ENCODE measurements around the gene CERS6.
"Not testable (repeated sequence)": the region's sequence is repeated elsewhere in the genome, so short reads cannot be mapped to it uniquely, and the experiment has no call there.

CERS6 gene, protein sequence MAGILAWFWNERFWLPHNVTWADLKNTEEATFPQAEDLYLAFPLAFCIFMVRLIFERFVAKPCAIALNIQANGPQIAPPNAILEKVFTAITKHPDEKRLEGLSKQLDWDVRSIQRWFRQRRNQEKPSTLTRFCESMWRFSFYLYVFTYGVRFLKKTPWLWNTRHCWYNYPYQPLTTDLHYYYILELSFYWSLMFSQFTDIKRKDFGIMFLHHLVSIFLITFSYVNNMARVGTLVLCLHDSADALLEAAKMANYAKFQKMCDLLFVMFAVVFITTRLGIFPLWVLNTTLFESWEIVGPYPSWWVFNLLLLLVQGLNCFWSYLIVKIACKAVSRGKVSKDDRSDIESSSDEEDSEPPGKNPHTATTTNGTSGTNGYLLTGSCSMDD
- total RNA-seq: 16.1 to 38.9 (median 24.0) reads per million in 4 donors

DNA sequence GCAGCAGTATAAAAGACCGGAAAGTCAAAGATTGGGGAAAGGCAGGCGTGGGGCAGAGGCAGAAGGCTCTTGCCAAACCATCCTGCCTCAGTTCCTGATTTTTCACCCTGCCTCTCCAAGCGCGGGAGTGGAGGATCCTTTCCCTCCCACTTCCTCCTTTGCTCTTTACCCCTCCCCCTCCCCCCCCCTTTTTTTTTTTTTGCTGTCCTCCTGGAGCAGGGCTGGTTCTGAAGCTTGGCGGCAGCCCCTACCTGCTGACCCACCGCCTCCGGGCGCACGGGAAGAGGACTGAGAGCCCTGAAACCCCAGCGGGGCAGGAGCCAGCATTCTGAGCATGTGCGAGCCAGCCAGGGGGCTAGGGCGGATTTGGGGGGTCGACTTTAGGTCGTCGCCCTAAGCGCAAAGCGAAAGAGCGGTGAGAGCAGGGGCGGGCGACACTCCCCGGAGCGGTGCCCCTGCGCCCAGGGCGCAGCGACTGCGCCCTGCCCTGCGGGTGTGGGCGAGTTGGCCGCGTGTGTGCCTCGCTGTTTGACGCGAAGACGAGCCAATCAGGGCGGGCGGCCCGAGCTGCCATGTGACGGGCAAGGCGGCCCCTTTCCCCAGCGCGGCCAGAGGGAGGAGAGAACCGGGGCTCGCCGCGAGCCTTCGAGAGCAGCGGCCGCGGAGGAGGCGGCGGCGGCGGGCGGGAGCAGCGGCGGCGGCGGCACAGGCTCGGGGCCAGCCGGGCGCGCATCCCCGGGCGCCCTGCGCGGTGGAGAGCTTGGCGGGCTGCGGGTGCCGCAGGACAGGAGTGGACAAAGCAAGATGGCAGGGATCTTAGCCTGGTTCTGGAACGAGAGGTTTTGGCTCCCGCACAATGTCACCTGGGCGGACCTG, at the start of gene CERS6:
CERS6 (plus strand) TSS at position 628 of the 876 bp plus-strand sequence; CDS start at position 805, 177 bp downstream.
- peak; percentile 27 to 90 (median 44) for DNase-seq

- not testable (repeated sequence) for DNase-seq
Observed at GRCh38 chr2:168412301-168412700, 43.8 kb upstream of the CERS6 start.

DNA sequence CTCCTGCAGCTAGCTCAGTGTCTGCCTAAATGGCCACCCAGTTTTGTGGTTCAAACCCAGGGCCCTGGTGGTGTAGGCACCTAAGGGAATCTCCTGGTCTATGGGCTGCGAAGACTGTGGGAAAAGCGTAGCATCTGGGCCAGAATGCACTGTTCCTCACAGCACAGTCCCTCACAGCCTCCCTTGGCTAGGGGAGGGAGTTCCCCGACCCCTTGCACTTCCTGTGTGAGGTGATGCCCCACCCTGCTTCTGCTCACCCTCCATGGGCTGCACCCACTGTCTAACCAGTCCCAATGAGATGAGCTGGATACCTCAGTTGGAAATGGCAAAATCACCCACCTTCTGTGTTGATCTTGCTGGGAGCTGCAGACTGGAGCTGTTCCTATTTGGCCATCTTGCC, 43.0 kb upstream of the CERS6 start:
- DNase-seq: not testable (repeated sequence)

DNA sequence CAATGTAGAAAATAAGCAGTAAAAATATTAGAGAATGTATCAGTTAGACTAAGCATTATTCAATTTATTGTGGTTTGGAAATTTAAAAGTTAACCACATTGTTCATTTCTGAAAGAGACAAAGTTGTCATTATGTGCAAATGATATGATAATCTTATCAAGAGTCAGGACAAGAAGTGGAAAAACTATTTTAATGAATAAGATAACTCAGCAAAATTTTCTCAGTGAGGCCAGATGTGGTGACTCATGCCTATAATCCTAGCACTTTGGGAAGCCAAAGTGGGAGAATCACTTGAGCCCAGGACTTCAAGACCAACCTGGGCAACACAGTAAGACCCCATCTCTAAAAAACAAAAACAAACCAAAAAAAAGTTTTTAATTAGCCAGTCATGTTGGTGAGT, 39.5 kb upstream of the CERS6 start:
- no peak for DNase-seq

DNA sequence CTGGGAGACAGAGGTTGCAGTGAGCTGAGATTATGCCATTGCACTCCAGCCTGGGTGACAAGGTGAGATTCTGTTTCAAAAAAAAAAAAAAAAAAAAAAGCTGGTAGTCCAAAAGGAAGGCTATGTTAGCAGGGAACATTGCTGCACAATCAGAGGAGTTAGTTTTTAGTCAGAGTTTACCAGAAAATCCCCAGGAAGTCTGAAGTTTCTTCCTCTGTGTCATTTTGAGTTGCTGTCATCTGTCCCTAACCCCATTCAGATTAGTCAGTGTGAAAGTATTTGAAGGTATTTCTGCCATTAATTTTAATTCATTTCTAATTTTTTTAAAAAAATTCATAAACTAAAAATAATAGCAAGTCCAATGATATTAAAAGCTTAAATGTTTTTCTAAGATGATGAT, 33.5 kb upstream of the CERS6 start:
- peak in 1 of 5 donors; percentile 19 for DNase-seq

DNA sequence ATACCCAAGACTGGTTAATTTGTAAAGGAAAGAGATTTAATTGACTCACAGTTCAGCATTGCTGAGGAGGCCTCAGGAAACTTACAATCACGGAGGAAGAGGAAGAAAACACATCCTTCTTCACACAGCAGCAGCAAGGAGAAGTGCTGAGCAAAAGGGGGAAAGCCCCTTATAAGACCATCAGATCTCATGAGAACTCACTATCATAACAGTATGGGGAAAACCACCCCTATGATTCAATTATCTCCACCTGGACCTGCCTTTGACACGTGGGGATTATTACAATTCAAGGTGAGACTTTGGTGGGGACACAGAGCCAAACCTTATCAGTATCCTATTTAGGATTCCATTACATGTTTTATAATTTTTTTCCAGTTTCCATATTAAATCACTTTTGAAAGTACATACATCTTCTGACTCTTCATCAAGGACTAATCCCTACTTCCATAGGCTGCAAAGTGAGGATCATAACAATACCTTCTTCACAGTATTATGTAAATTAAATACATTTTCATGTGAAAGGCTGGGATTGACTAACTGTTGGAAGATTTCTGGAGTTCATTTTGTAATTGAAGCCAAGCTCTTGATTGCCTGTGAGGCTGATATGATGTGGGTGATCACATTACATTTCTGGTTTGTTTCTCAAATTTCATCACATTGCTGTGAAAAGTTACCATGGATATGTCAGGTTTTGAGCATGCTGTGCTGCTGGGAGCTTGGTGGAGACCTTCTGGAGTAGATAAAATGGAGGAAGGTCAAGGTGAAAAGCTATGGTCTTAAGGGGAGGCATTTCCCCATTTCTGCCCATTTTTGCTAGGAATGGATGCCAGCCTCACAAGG, 31.7 kb upstream of the CERS6 start:
- no peak for DNase-seq

GRCh38 chr2:168424971-168425370, 31.1 kb upstream of the CERS6 start:
- DNase-seq: no peak

GRCh38 chr2:168426861-168427260, 29.2 kb upstream of the CERS6 start:
- peak in 1 of 5 donors; percentile 41 for DNase-seq

DNA sequence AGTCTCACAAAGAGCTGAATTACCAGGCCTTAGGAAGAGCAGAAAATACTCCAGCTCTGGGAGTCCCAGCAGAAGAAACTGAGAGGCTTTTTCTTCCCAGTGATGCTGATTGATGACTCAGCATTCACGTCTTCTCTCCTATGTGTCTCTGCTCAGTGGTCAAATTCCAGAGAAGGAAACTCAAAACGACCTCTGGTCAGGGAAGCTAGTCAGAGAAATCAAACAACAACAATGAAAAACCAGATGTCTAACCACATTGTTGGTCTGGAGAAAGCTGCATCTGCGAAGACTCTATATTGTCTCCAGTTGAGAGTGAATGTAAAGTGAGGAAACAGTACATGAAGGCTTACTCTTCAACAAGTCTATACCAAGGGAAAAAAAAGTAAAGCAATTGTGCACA, 28.6 kb upstream of the CERS6 start:
- no peak for DNase-seq

DNA sequence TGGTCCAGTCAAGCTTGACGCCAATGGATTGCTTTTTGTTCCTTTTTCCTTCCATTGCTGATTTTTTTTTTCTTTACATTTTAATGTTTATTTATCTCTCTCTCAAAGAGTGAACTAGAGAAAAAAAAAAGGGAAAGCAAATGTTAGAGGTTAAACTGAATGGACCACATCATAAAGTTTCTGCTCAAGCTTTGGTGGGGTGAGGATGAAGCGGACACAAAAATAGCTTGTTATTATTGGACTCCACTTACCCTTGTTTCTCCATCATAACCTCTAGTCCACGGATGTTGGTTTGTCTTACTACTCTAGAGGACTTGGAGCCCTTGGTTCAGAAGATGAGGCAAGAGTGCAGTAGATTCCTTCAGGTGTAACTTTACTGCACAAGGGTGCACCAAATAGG, 27.6 kb upstream of the CERS6 start:
- DNase-seq: no peak

DNA sequence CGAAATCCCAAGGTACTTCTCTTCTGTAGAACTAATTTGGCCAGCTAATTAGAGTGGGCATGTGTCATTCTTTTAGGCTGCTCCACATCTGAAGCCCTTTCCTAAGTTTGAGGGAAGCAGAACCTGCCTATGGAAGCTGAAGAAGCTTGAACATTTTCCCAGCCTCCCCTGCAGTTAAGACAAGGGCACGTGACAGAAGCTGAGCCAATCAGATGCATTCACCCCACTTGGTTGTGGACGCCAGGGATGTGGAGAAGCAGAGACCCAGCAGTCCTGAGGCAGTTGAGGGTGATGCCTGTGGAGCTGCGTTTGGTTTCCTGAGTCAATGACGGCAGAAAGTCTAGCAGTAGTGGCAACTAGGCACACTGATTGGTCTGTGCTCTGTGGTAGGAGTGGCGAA, 26.1 kb upstream of the CERS6 start:
- no peak for DNase-seq

- no peak for DNase-seq
Observed at GRCh38 chr2:168430431-168430830, 25.6 kb upstream of the CERS6 start.

- DNase-seq: peak in 1 of 5 donors; percentile 19
Observed at GRCh38 chr2:168431301-168432024, 24.6 kb upstream of the CERS6 start.

DNA sequence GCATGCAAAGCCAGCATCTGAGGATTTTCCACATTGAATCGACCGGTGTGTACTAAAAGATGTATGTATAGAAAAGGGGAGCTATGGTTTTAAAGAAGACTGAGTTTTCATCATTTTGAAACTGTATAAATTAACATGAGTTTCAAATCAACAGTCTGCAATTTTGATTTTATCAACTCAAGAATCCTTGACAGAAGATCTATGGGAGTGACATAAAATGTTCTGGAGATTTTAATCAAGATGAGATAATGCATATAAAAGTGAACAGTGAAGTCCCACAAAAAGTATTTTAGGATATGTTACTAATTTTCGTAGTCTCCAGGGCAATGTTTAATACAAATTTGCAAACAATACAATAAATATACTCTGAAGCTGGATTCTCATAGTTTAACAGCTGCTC, 24.0 kb upstream of the CERS6 start:
- no peak for DNase-seq

DNA sequence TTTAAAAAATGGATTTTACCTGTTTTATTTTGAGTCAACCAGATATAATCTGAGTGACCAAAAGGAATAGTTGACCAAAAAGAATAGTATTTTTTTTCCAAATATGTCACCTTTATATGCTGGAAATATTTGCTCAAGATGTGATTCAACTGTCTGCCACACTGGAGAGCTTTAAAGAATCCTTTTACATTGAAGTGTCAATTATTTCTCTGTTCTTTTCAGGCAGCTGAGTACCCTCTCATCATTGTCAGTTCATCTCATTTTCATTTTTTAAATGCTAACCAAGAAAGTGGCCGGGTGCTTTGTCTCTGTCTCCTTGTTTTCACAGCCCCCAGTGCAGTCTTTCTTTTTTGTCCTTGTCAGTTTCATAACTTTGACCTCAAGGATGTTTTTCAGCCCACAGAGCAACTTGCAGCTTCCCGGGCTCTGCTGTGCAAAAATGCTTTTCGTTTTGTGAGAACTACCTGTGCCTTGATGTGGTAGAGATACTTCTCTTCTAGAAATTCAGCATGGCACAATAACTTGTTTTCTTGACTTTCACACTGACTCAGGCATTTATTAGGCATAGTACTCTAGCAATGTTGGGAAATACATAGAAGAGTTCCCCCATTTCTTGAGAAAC, 23.4 kb upstream of the CERS6 start:
- peak in 1 of 5 donors; percentile 80 for DNase-seq

DNA sequence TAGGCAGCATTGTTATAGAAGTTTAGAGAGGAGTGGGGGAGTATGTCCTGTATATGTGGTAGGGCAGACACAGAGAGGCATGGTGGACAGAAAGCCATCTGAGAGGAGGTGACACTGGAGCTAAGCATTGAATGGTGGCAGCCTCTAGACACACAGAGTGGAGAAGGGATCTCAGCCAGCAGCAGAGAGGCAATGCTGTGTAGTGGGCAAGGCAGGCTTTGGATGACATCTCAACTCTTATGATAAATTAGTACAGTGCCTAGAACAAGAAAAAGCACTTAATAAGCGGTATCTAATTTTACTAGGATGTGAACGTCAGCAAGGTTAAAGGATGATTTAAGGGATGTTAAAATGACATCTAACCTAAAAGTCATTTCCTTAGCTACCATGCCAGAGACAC, 22.5 kb upstream of the CERS6 start:
- DNase-seq: no peak

- no peak for DNase-seq
Observed at GRCh38 chr2:168434146-168434545, 21.9 kb upstream of the CERS6 start.

GRCh38 chr2:168436840-168437239, 19.2 kb upstream of the CERS6 start:
- DNase-seq: no peak

DNA sequence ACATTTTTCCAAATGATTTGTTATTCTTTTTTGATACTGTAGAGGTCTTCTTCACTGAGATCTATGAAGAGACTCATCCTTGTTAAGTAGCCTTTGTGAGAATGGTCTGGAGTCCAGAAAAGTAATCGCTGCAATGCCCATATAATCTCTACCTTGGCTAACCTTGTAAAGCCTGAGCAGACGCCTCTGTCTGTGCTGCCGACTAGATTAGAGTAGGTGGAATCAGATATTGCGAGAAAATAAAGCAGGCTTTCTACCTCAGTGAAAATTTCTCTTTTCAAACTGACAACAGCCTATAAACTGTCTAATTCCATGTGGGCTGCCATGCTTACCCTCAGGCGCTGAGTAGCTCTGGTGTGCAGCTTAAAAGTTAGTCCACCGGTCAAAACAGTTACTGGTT, 17.5 kb upstream of the CERS6 start:
- DNase-seq: no peak

- DNase-seq: no peak
Observed at GRCh38 chr2:168439536-168439935, 16.5 kb upstream of the CERS6 start.

DNA sequence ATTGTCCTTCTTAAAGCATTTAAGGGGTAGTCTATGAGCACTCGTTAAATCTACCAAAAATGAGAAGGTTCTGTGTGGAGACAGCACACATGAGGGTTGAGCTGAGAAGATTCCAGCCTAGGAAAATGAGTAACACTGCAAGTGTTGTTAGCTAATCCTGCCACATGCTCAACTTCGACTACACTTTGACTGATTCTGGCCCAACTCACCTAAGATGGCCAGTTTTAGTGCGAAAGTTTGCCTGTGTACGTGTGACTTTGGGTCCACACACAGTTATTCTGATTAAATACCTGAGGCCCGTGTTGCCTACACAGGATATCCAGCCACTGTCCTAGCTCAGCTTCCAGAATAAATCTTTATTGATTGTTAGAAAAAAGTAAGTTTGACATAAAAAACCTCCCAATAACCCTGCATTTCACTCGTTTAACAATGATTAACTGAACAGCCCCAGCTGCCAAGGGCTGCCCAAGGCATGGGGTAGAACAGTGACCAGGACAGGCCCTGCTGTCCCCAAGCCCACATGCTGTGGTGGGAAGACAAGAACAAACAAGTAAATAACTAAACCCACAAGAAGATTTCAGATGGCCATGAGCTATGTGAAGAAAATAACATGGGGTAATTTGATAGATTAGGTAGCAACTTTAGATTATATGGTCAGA, 14.7 kb upstream of the CERS6 start:
- DNase-seq: no peak
